ENCODE results near the gene IL17RA.

IL17RA gene

GRCh38 chr22:17115236-17115635 is 30.4 kb downstream of the IL17RA start:
- Histone ChIP-seq H3K36me3 (ENCODE audit: insufficient read depth, low read length) (no peaks in the 10 kb centered on the region), H3K9ac (ENCODE audit: low read length) (no peak overlapping the region), H3K79me2 (ENCODE audit: insufficient read depth, low read length) (no peaks in the 10 kb centered on the region), H4K20me1 (ENCODE audit: insufficient read depth, low read length) (no peaks in the 10 kb centered on the region), H3K9me2 (ENCODE audit: low read depth, low read length) (no peaks in the 10 kb centered on the region), H3K27me3 (ENCODE audit: insufficient read depth, low read length) (0 out of 2 replicates have a peak, but pooled peaks cover 4% of the 10 kb centered on the region), H3K4me1 (ENCODE audit: insufficient read depth, low read length, severe bottlenecking) (no peaks in the 10 kb centered on the region), H2AFZ (ENCODE audit: low read length) (no peak overlapping the region), H3K9me3 (ENCODE audit: low read length) (no peaks in the 10 kb centered on the region), H3K4me2 (ENCODE audit: low read length) (no peak overlapping the region), H3K27ac (ENCODE audit: low read depth, low read length, poor library complexity, severe bottlenecking) (no peak overlapping the region), H3F3A (ENCODE audit: insufficient read depth, low read length) (no peaks in the 10 kb centered on the region), H3K4me3 (ENCODE audit: low read depth, low read length, poor library complexity, severe bottlenecking) (no peak overlapping the region)
- no peak for TF ChIP-seq CTCF (IDR thresholded peaks at IDR 0.05; ENCODE audit: low read length)
- TF ChIP-seq EZH2 (IDR thresholded peaks at IDR 0.05; ENCODE audit: borderline replicate concordance, low read length), result no peak

- Histone ChIP-seq H3K4me1 (ENCODE audit: insufficient read depth, low read length, severe bottlenecking) (no peaks in the 10 kb centered on the region), H3K4me2 (ENCODE audit: low read length) (no peak overlapping the region)
Measured at GRCh38 chr22:17115945-17116565, 31.3 kb downstream of the IL17RA start.

GRCh38 chr22:17116572-17117330 is 32.0 kb downstream of the IL17RA start:
- Histone ChIP-seq H3K9me3 (ENCODE audit: low read length) (no peaks in the 10 kb centered on the region), H3K4me2 (ENCODE audit: low read length) (no peak overlapping the region), H2AFZ (ENCODE audit: low read length) (no peak overlapping the region), H4K20me1 (ENCODE audit: insufficient read depth, low read length) (no peaks in the 10 kb centered on the region), H3K36me3 (ENCODE audit: insufficient read depth, low read length) (no peaks in the 10 kb centered on the region), H3F3A (ENCODE audit: insufficient read depth, low read length) (no peaks in the 10 kb centered on the region), H3K4me1 (ENCODE audit: insufficient read depth, low read length, severe bottlenecking) (no peaks in the 10 kb centered on the region), H3K79me2 (ENCODE audit: insufficient read depth, low read length) (no peaks in the 10 kb centered on the region), H3K9ac (ENCODE audit: low read length) (no peak overlapping the region), H3K4me3 (ENCODE audit: low read depth, low read length, poor library complexity, severe bottlenecking) (no peak overlapping the region), H3K9me2 (ENCODE audit: low read depth, low read length) (no peaks in the 10 kb centered on the region), H3K27ac (ENCODE audit: low read depth, low read length, poor library complexity, severe bottlenecking) (no peak overlapping the region), H3K27me3 (ENCODE audit: insufficient read depth, low read length) (0 out of 2 replicates have a peak, but pooled peaks cover 4% of the 10 kb centered on the region)
- no peak for TF ChIP-seq CTCF (IDR thresholded peaks at IDR 0.05; ENCODE audit: low read length)
- no peak for TF ChIP-seq EZH2 (IDR thresholded peaks at IDR 0.05; ENCODE audit: borderline replicate concordance, low read length)

More at GRCh38 chr22:17115945-17116565, 31.3 kb downstream of the IL17RA start:
- H3K4me3 ChIP-seq (ENCODE audit: low read depth, low read length, poor library complexity, severe bottlenecking), result no peak overlapping the region
- no peak overlapping the region for H3K9ac ChIP-seq (ENCODE audit: low read length)
- H3K9me3 ChIP-seq (ENCODE audit: low read length), result no peaks in the 10 kb centered on the region
- 0 out of 2 replicates have a peak, but pooled peaks cover 4% of the 10 kb centered on the region for H3K27me3 ChIP-seq (ENCODE audit: insufficient read depth, low read length)
- no peaks in the 10 kb centered on the region for H3K79me2 ChIP-seq (ENCODE audit: insufficient read depth, low read length)
- TF ChIP-seq EZH2 (IDR thresholded peaks at IDR 0.05; ENCODE audit: borderline replicate concordance, low read length) (no peak), CTCF (IDR thresholded peaks at IDR 0.05; ENCODE audit: low read length) (no peak)
- no peaks in the 10 kb centered on the region for H4K20me1 ChIP-seq (ENCODE audit: insufficient read depth, low read length)
- H3K36me3 ChIP-seq (ENCODE audit: insufficient read depth, low read length), result no peaks in the 10 kb centered on the region
- no peak overlapping the region for H3K27ac ChIP-seq (ENCODE audit: low read depth, low read length, poor library complexity, severe bottlenecking)
- no peak overlapping the region for H2AFZ ChIP-seq (ENCODE audit: low read length)
- no peaks in the 10 kb centered on the region for H3K9me2 ChIP-seq (ENCODE audit: low read depth, low read length)
- H3F3A ChIP-seq (ENCODE audit: insufficient read depth, low read length), result no peaks in the 10 kb centered on the region

All from OCI-LY1 (cell line).